DMS79 treated with DMSO at 0.1 percent for 48 hours (cell line): ENCODE measurements around the gene SORCS2.

Experiments used
- DNase-seq: peaks from one replicate; lab custom pipeline; 2025; lab: John Stamatoyannopoulos, UW

SORCS2 gene

DNA sequence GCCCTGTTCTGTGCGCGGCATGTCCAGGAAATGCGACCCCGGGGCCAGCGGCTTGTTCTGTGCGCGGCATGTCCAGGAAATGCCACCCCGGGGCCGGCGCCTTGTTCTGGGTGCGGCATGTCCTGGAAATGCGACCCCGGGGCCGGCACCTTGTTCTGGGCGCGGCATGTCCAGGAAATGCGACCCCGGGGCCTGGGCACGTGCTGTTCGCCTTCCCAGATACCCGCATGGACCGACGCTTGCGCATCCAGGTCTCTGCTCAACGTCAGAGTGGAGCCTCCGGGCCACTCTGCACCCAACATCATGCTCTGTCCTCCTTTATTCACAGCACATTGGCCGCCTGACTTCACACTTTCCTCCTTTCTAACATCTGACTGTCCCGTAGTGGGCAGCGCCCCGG, 318.2 kb downstream of the SORCS2 start:
- no peak for DNase-seq

DNA sequence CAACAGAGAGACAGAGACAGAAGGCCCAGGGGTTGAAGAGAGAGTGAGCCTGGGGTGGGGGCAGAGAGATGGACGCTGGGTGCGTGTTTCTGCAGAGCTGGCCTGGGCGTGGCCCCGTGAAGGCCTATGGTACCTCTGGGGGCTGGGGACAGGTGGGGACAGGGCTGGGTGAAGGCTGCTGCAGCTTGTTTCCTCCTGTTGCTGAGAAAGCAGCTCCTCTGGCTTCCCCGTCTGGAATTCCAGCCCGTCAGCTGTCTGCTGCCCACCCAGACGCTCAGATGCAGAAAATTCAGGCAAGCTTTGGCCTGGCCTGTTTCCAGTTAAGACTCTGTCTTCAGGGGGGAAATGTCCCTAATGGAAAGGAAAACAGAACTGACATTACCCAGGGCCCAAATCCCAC, 319.2 kb downstream of the SORCS2 start:
- no peak for DNase-seq

DNA sequence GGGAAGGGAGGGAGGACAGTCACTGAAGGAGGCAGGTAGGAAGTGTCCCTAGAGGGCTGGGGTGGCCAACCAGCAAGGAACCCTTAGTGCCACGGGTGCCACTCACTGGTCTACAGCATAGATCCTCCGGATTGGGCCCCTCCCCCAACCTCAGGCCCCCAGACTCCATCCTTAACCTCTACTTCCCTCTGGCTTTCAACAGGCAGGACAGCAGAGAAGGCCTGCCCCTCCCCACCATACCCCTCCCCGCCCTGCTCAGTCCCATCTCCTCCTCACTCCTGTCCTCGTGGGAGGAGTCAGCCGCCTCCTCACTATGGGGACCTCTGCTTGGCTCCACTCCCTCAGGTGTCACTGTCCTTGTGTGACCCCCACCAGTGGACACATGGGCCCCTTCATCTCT, 320.1 kb downstream of the SORCS2 start:
- no peak for DNase-seq

DNA sequence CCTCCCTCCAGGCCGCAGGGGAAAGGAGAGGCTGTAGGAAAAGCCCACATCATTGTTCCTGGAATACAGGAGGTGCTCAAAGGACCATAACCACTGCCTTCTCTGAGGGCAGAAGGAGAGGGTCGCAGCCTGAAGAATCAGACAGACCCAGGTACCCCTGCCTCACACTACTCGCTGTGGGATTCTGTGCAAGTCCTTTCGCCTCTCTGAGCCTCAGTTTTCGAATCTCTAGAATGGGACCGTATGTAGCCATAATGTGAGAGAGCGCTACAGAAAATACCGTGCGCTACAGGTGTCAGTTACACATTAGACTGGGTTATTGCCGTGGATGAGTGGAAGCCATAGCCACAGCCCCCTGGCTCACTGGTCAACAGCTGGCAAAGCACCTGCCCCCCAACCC, 320.6 kb downstream of the SORCS2 start:
- no peak for DNase-seq

DNA sequence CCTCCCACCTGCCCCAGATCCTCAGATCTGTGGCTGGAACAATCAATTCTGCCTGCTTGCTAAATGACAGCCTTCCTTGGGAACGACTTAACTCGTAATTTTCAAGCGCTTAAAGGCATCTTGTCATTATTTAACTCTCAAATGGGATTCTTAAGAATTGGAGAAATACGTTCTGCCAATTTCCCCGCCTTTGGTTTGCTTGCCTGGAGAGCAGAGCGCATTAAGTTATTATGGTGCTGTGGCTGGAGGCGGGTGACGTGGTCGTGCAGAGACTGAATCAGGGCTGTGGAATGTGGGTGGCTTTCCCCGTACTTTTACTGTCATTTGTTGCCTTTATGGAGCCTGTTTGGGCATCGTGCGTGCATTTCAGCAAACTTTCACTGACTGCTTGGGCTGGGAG, 321.3 kb downstream of the SORCS2 start:
- no peak for DNase-seq

DNA sequence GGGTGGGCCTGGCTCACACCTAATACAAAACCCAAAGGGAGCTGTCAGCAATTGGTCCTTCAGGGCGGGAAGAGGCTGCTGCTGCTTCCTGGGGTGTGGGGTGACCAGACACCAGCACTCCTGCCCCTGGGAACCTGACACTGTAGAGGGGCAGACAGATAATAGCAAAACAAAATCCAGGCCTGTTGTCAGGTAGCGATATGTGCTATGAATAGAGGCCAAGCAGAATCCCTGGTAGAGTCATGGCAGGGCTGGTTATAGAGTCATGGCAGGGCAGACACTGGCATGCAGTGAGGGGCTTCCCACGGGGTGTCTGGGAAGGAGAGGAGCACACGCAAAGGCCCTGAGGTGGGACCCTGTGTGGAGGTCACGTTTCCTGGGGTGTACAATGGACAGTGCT, 321.9 kb downstream of the SORCS2 start:
- no peak for DNase-seq

DNA sequence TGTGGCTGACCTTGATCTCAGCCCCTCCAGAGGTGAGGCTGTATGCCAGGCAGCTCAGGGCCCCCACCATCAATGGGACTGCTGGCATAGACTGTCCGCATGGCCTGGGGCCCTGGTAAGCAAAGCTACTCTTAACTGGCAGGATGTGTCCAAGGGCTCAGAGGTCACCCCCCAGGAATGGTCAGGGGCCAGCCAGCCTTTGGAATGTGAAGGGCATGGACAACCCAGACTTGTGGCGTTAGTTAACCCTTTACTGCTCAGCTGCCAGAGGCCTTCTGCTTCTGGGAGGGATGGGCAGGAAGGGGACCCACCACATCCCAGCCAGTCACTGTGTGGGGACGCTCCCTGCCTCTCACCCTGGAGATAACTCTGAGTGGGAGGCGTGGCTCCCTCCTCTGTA, 322.5 kb downstream of the SORCS2 start:
- no peak for DNase-seq

DNA sequence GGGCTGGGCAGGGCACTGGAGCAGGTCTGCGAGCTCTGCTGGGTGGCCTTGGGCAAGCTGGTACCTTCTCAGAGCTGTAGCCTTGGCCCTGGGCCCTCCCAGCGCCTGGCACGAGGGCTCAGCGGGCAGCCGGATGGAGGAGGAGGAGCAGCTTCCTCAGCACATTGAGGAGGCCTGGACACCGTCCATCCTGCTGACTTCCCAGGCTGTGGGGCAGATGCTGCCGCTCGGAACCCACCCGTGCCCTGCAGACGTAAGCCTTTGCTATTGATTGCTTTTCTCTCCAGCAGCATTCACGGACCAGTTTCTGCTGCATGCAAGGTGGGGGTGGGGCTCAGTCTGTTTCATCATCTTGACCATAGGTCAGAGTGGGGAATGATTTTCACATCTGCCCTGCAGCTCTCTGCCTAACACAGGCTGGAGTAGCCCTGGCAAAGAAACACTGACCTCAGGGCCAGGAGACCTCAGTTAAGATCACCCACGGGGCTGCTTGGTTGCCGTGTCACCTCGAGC, 323.1 kb downstream of the SORCS2 start:
- DNase-seq, result no peak

DNA sequence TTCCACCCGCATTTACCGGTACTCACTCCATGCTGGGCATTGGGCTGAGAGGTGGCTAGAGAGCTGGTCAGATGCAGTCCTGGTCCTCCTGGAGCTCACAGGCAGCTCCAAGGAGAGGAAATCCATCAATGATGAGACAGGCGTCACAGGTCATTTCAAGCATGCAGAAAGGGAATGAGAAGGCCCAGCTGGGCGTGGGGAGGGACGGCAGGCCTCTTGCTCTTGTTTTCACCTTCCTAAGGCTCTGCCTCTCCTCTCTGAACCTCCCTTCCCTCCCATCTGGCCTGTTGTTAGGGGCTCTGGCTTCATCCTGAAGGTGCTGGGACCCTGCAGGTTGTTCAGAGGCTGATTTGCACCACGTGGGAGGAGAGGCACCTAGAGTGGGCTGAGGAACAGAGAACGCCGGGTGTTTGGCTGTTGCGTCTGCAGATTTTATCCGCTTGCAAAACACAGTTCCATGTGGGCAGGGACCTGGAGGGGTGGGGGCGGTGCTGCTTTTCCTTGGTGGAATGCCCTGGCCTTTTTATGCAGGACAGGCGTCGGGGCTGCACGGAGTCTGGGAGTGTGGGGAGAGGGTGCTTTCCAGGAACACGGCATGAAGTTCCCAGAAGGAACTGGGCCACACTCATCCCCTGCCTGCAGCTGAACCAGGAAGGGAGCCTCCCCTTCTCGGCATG, 323.9 kb downstream of the SORCS2 start:
- DNase-seq, result no peak

DNA sequence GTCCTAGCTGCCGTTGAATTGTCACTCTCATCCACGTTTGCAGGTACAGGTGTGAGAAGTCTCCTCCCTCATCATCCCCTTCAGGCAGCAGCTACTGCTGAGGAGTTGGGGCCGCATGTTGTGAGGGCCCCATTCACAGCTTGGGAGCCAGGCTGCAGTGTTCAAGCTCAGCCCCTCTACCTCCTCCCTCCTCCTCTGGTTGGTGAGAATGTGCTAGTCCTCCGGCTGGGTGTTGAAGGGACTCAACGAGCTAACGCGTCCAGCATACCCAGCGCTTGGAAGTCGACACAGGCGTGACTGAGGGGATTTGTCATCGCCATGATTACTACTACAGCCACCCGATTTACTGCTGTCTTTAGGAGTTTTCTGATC, 324.4 kb downstream of the SORCS2 start:
- DNase-seq, result peak; percentile 9

DNA sequence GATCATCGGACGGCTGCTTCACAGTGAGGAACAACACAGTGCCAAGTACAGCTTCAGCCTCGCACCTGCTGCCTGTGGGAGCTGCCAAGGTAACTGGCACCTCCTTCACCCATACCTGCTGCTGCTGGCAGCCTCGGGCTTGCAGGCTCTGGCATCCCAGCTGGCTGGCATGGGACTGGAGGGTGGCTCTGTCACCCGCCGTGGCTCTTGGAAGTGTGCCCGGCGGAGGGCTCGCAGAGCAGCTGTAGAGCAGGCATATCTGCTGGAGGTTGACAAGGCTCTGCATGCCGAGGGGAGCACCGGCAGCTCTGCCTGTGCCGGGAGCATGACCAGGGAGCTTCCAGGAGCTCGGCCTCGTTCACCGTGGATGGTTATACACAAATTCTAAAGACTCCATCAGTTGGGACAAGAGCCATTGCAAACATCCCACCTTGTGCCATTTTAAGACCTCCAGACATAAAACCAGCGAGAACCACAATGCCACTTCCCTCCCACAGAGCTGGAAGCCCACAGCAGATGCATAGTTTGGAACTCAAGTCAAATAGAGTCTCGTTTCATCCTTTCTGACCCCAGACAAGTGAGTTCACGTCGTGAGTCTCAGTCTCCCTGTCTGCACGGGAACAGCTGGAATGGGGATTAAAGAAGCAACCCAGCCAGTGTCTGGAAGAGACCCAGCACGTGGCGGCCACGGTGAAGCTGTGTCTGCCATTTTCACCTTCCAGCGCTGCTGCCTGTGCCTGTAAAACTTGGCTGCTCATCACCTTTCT, 326.7 kb downstream of the SORCS2 start:
- peak; percentile 71 for DNase-seq

DNA sequence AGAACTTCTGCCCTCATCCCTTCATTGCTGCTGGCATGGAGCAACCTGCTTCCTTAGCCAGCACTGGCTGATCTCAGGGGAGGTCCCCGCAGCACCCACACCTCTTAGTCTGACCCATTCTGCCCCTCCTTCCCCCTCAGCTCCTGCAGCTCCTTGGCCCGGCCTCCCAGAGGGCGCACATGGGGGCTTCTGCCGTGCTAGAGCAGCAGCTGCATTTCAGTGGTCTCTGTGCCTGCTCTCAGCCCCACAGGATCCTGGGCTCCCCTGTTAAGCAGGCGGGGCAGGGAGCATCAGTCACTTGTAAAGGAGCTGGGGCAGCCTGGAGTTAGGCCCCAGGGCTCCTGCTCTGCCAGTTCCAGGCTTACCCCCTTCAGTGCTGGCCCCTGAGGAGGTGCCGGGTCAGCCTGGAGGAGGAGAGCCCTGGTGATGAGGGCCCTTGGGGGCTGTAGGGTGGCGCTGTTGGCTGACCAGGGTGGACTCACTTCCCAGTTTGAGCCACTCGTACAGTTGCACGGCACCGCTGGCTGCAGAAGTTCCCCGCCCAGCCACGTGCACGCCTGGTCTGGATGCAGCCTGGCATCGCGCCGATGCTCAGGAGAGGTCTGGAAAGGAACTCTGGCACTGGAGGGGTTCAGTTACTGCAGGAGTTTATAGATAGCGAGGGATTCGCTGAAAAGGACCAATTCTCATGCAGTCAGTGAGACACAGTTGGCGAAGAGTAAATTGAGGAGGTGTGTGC, 327.5 kb downstream of the SORCS2 start:
- no peak for DNase-seq

DNA sequence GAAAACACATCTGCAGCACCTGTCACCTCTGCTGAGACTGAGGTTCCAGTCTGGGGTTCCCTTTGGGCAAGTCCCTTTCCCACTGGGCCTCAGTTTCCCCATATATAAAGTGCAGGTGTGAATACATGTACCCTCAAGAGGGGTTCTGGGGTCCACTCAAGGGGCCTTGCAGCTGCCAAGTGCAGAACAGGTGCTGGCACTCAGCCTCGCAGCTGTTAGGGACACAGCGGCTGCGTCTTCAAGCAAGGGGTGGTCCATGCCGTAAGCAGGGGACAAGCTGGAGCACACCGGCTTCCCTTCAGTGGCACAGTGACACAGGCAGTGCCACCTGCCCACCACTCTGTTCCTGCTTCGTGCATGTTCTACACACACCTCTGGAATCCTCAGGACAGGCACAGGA, 329.3 kb downstream of the SORCS2 start:
- no peak for DNase-seq

DNA sequence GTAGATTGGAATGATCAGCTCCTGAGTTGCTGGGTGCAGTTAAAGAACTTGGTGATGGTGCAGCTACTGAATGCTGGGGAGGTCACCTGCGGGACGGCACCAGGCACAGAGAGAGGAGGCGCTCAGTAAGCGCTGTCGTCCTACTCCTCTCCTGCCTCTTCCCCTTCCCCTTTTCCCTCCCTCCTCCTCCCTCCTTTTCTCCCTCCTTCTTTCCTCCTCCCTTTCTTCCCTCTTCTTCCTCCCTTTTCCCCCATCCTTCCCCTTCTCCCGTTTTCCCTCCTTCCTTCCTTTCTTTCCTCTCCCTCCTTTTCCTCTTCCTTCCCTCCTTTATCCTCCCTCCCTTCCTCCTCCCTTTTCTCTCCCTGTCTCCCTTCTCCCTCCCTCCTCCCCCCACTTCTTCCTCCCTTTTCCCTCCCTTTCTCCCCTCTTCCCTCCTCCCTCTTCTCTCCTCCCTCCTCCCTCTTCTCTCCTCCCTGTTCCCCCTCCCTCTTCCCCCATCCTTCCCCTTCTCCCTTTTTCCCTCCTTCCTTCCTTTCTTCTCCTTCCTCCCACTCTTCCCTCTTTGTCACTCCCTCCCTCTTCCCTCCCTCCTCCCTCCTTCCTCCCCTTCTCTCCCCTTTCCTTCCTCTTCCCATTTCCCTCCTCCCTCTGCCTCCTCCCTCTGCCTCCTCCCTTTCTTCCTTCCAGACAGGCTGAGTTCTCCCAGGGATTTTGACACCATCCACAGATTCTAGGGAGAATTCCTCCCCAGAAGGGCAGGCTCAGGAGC, 330.3 kb downstream of the SORCS2 start:
- DNase-seq, result no peak

DNA sequence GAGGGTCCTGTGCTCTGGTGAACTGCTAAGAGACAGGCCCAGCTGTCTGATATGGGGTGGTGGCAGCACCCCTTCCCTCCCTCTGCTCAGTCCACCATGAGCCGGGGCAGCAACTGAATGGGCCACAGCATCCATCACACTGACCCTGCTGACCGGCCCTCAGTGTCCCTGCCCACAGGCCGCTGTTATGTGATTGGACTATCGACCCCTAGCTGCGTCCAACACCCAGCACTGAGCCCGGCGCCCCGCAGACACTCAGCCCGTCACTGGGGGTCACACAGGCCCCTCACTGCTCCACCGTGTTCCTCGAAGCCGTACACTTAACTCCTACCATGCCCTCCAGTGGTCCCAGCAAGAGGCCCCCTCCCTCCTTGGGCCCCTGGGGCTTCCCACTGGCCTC, 331.2 kb downstream of the SORCS2 start:
- no peak for DNase-seq

DNA sequence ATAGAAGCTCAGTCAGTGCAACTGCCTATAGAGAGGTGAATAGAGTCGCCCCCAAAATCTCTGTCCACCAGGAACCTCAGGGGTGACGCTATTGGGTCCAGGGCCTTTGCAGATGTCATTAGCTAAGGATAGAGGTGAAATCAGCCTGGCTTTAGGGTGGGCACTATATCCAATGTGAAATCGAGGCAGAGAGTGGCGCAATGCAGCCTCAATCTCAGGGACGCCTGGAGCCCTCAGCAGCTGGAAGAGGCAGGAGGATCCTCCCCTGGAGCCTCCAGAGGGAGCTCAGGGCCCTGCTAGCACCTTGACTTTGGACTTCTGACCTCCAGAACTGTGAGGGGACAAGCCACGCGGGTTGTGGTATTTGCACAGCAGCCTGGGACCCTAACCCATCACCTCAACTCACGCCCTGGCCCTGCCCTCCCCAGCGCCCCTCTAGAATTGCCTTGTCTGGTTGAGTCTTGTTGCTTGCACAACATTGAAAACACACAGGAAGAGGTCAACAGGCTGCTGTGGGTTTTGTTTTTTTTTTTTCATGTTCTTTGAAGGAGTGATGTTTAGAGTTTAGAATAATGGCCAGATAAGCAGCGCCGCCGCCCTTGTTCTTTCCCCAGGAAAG, 331.8 kb downstream of the SORCS2 start:
- DNase-seq, result no peak

DNA sequence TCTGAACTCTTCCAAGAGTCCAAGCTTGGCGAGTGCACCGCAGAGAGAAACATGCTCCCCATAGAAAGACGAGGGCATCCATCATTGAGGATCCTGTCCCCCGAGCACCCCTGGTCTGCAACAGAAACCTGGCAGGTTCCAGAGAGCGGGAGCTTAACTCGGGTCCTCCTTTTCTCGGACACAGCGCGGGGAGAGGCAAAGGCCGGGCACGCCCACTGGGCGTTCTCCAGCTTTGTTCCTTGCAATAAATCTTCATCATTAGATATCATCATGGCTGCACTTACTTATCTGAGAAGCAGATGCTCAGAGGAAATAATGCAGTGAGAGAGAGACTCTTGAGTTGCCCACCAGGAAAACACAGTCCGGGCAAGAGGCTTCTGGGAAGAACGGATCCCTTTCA, 332.5 kb downstream of the SORCS2 start:
- no peak for DNase-seq

DNA sequence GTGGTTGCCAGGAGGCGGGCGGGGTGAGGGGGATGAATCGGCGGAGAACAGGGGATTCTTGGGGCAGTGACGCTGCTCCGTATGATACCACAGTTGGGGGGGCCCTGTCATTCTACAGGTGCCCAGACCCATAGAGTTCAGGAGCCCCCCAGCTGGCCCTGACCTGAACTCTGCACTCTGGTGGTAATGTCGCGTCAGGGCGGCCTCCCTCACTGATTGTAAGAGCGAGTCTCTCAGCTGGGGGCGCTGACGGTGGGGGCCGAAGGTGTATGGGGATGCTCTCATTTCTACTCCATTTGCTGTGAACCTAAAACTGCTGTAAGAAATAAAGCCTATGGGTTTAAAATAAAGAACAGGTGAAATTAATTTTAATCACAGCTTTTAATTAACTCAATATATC, 334.2 kb downstream of the SORCS2 start:
- no peak for DNase-seq

DNA sequence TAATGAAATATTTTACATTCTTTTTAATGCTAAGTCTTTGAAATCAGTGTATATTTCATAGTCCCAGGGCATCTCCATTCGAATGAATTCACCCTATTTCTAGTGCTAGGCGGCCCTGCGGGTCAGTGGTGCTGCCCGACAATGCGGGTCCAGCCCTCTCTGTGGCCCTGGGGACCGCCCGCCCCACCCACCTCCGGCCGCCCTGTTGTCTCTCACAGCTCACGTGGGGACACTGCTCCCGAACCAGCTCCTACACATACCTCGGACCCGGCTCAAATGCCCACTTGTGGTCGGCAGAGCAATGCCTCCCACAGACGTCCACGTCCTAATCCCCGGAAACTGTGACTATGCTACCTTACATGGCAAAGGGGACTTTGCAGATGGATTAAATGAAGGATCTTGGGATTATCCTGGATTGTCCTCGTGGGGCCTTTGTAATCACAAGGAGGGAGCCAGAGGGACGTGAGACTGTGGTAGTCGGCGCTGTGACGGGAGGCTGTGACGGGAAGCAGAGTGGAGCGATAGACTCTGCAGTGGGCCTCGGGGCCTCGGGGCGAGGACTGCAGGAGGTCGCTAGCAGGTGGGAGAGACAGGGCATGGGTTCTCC, 334.7 kb downstream of the SORCS2 start:
- DNase-seq, result no peak

DNA sequence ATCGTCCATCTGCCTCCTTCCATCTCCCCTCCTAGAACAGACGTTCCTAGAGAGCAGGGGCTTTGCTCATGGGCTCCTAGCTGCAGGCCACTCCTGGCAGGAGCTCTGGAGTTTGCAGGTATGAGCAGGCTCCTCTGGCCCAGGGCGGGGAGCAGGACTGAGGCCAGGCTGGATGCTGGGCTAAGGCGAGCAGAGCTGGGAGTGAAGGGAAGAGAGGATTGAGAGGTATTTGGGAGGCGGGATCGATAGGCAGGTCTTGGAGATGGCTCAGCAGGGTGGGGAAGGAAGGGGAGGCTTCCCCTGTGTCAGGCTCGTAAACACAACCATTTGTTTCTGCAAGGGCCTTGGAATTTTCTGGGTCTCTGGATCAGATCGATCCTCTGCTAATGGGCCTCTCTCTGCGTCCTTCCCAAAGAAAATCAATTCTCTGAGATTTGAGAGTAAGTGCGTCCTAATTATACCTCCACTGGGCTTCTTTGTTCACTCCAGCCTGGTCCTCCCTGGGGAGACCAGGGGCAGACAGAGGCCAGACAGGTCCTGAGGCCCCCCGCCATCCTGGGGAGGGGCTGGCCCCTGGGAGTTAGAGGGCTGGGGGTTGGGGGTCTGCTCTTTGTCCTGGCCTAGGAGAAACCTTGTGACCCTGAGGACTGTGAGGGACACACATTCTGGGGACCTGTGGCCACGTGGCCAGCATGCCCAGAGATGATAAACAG, 337.2 kb downstream of the SORCS2 start:
- DNase-seq, result no peak

DNA sequence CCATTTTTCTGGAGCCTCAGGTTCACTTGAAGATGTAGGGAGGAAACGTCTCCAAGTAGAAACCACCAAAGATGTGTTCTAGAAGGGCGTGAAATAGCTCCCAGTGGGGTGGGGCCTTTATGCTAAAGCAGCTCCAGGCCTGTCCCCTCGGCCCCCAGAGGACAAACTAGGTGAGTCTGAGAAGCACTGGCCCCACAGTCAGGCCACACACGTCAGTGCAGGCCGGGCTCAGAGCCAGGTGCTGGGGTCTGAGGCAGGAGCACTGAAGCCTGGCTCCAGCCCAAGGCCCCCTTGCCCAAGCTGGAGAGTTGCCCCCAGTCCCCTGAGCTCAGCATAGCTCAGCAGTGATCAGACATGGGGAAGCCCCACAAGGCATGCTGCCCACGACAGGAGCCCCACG, 337.7 kb downstream of the SORCS2 start:
- no peak for DNase-seq
